Mesothelial cell of epicardium (in vitro differentiated cells): Measurements from ENCODE around the gene SGK1. TPM values are rescaled to one million over a fixed set of nuclear protein-coding genes. Genes with fewer than 3 reads are reported as not detected.
A peak's percentile ranks its signal among the peaks of the same experiment; 100 is the strongest.

Experiments
- DNase-seq, 2 experiments: peaks; one replicate each; pipeline ENCODE4 v3.0.0; 2021; ENCODE audit warnings: low spot score in 2 of 2; ENCODE audit not compliant: unreplicated experiment in 2 of 2
- H3K27ac Mint-ChIP-seq: 2 replicates; pipeline ENCODE4 v1.8.0; 2021; ENCODE audit warnings: mixed read lengths
- H3K27me3 Mint-ChIP-seq: 2 replicates; pipeline ENCODE4 v1.8.0; 2021; ENCODE audit warnings: low read depth, mixed read lengths
- H3K36me3 Mint-ChIP-seq: 2 replicates; pipeline ENCODE4 v1.8.0; 2021; ENCODE audit warnings: mixed read lengths
- H3K4me1 Mint-ChIP-seq: 2 replicates; pipeline ENCODE4 v1.8.0; 2021; ENCODE audit warnings: mixed read lengths
- H3K4me3 Mint-ChIP-seq: 2 replicates; pipeline ENCODE4 v1.8.0; 2021; ENCODE audit warnings: mild to moderate bottlenecking, moderate library complexity, mixed read lengths
- H3K9me3 Mint-ChIP-seq: 2 replicates; pipeline ENCODE4 v1.8.0; 2021; ENCODE audit warnings: mixed read lengths
- CTCF ChIP-seq: fragments of 200-600 bp; sonication (generic); IDR thresholded peaks from one replicate; pipeline ENCODE4 v1.5.0; 2021; ENCODE audit warnings: antibody characterized with exemption; ENCODE audit not compliant: unreplicated experiment
- total RNA-seq: library from RNA; stranded (reverse); gene quantifications from 3 replicates; pipeline ENCODE4 v1.2.1, GENCODE V29; 2021

Gene SGK1
- total RNA-seq, 1 donor from 2014 or later = 44.5 TPM

GRCh38 chr6:134172706-134173365 lies 145.1 kb downstream of the SGK1 start:
- no peak for TF ChIP-seq CTCF
- Mint-ChIP-seq H3K27ac (peak overlapping the region; percentile 8), H3K36me3 (peaks cover 18% of the 10 kb centered on the region), H3K9me3 (no peaks in the 10 kb centered on the region), H3K4me1 (peaks cover 71% of the 10 kb centered on the region), H3K27me3 (peaks cover 5% of the 10 kb centered on the region), H3K4me3 (peak overlapping the region; percentile 96)
- no peak for DNase-seq

GRCh38 chr6:134172020-134172705 lies 145.7 kb downstream of the SGK1 start:
- H3K36me3 Mint-ChIP-seq = peaks cover 21% of the 10 kb centered on the region

GRCh38 chr6:134171517-134171916 lies 146.4 kb downstream of the SGK1 start:
- H3K9me3 Mint-ChIP-seq = no peaks in the 10 kb centered on the region
- no peak overlapping the region for H3K27ac Mint-ChIP-seq
- peaks cover 22% of the 10 kb centered on the region for H3K36me3 Mint-ChIP-seq
- peak overlapping the region; percentile 96 for H3K4me3 Mint-ChIP-seq
- DNase-seq = no peak
- peaks cover 62% of the 10 kb centered on the region for H3K4me1 Mint-ChIP-seq
- peaks cover 4% of the 10 kb centered on the region for H3K27me3 Mint-ChIP-seq
- no peak for TF ChIP-seq CTCF

More at GRCh38 chr6:134172020-134172705, 145.7 kb downstream of the SGK1 start:
- Mint-ChIP-seq H3K27ac (no peak overlapping the region), H3K27me3 (peaks cover under 1% of the 10 kb centered on the region), H3K4me1 (peaks cover 64% of the 10 kb centered on the region), H3K9me3 (no peaks in the 10 kb centered on the region), H3K4me3 (peak overlapping the region; percentile 96)
- TF ChIP-seq CTCF = no peak
- no peak for DNase-seq

- Mint-ChIP-seq H3K27me3 (peaks cover 10% of the 10 kb centered on the region), H3K36me3 (peaks cover 22% of the 10 kb centered on the region), H3K4me1 (peaks cover 57% of the 10 kb centered on the region), H3K4me3 (peak overlapping the region; percentile 96), H3K9me3 (no peaks in the 10 kb centered on the region), H3K27ac (peak overlapping the region; percentile 2)
- DNase-seq = peak; percentile 38 to 59
- TF ChIP-seq CTCF = peak; percentile 23
Measured at GRCh38 chr6:134170844-134171243, 147.1 kb downstream of the SGK1 start.

GRCh38 chr6:134169871-134170486 lies 147.9 kb downstream of the SGK1 start:
- Mint-ChIP-seq H3K4me1 (peaks cover 54% of the 10 kb centered on the region), H3K9me3 (no peaks in the 10 kb centered on the region), H3K4me3 (peak overlapping the region; percentile 96), H3K27ac (peak overlapping the region; percentile 73), H3K36me3 (peaks cover 22% of the 10 kb centered on the region), H3K27me3 (peaks cover 16% of the 10 kb centered on the region)
- no peak for TF ChIP-seq CTCF
- DNase-seq = no peak
